HUES6 (cell line): ENCODE data around the gene AHNAK.

Experiments
- H3K27ac ChIP-seq: 2 replicates; pipeline ENCODE4 v1.7.0; 2013; ENCODE audit warnings: low read depth, mild to moderate bottlenecking, low read length, inconsistent platforms
- H3K27me3 ChIP-seq: 2 replicates; pipeline ENCODE4 v1.6.1; 2013; ENCODE audit warnings: low read length; ENCODE audit not compliant: control insufficient read depth, insufficient read depth
- H3K36me3 ChIP-seq: 2 replicates; pipeline ENCODE4 v1.6.1; 2013; ENCODE audit warnings: low read length; ENCODE audit not compliant: control insufficient read depth, insufficient read depth
- H3K4me1 ChIP-seq: 2 replicates; pipeline ENCODE4 v1.6.1; 2013; ENCODE audit warnings: low read length; ENCODE audit not compliant: control insufficient read depth, insufficient read depth
- H3K4me3 ChIP-seq: 2 replicates; pipeline ENCODE4 v1.5.1; 2013; ENCODE audit warnings: low read depth, low read length
- H3K9ac ChIP-seq: one replicate; pipeline ENCODE4 v1.6.1; 2013; ENCODE audit warnings: mild to moderate bottlenecking, low read length
- H3K9me3 ChIP-seq: 2 replicates; pipeline ENCODE4 v1.6.1; 2013; ENCODE audit warnings: low read depth, low read length; ENCODE audit not compliant: control insufficient read depth, insufficient read depth

AHNAK gene

DNA sequence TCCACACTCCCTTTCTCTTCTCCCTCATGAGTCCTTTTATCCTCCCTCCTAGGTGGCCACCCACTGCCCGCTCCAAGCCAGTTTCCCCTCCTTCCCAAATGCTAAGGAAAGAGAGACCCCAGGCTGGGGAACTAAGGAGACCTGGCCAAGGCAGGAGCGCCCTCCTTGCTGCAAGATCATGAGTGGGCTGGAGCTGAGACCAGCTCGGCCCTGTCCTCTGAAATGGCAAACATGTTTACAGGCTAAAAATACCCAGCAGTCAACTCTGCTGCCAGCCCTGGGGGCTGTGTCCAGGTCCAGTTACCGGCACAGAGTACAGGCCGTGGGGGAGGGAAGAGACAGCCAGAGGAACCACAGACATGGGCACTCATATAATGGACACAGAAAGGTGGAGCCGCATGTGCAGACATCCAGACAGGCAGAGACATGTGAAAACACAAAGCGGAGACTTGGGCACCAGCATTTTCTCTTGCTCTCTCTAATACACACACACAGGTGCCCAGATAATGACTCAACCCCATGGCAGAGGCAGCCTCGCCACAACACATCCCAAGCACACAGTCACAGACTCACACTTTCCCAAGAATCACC is 1.2 kb upstream of the AHNAK start:
- Histone ChIP-seq H3K9ac (peak overlapping the region; percentile 65), H3K27ac (no peak overlapping the region), H3K36me3 (no peaks in the 10 kb centered on the region), H3K9me3 (no peaks in the 10 kb centered on the region), H3K27me3 (peaks cover 58% of the 10 kb centered on the region), H3K4me3 (peak overlapping the region; percentile 81), H3K4me1 (peaks cover 40% of the 10 kb centered on the region)

DNA sequence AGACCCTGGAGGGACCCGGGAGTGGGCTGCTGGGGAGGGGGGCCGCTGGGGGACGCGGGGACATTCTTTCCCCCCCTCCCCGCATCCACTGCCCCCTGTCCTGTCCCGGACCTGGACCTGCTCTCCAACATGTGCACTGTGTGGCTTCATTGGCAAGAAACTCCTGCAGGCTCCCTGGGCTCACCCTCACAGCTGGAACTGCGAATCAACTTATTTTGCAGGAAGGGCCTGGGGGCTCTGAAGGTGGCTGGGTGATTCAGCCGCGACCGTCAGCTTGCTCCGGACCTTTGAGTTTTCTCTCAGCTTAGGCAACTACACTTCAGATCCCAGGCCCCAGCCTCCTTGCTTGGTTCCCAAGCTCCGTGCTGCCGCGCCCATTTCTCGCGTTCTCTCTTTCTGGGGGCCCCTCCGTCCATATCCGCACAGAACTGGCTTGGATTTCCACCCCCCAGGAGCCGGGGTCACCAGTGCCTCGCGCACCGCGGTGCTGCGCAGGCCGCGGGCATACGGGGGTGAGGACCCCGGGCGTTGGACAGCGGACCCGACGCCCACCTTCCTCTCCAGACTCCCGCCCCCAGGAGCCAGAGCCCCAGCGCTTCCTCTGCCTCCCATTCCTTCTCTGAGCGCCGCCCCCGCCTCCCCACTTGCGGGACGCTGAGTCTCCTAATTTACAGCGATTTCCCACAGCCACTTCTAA is 471 bp upstream of the AHNAK start:
- peaks cover 58% of the 10 kb centered on the region for H3K27me3 ChIP-seq
- peak overlapping the region; percentile 65 for H3K9ac ChIP-seq
- H3K9me3 ChIP-seq = no peaks in the 10 kb centered on the region
- H3K4me3 ChIP-seq = peak overlapping the region; percentile 81
- no peak overlapping the region for H3K27ac ChIP-seq
- peaks cover 39% of the 10 kb centered on the region for H3K4me1 ChIP-seq
- no peaks in the 10 kb centered on the region for H3K36me3 ChIP-seq

DNA sequence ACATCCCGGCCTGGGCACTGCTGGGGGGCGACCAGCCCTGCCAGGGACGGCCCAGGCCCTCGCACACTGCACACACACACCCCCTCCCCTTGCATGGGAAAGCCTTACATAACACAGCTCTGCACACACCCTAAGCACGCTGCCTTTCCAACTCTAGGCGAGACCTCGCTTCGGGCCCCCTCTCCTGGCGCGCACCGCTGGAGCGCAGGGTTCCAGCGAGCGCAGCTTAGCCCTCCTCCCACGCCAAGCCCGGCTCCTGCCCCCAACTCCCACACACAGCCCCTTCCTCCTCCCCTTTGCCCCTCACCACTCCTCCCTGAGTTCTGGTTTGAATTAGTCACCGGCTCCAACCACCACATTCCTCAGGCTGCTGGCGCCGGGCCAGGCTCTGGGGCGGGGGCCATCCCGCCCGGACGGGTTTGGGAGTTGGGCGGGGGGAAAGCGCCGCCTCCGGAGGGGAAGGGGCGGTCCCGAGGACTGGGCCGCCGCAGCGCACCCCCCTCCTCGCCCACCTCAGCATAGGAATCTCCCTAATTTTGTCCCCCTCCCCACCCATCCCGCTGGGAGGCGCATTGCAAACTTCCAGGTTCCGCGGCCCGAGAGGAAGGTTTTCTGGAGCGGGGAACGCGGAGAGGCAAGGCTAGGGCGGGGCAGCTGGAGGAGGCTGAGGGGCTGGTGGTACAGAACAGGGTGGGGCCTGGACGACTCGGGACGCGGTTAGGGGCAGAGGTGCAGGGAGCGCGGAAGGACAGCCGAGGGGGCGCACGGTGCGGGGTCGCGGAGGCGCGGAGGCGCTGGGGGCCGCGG is 966 bp downstream of the AHNAK start:
- Histone ChIP-seq H3K9me3 (no peaks in the 10 kb centered on the region), H3K4me1 (peaks cover 44% of the 10 kb centered on the region), H3K27me3 (peaks cover 58% of the 10 kb centered on the region), H3K36me3 (no peaks in the 10 kb centered on the region), H3K9ac (peak overlapping the region; percentile 88), H3K4me3 (peak overlapping the region; percentile 81), H3K27ac (peak overlapping the region; percentile 70; the same call in 1 of the 2 replicates)

DNA sequence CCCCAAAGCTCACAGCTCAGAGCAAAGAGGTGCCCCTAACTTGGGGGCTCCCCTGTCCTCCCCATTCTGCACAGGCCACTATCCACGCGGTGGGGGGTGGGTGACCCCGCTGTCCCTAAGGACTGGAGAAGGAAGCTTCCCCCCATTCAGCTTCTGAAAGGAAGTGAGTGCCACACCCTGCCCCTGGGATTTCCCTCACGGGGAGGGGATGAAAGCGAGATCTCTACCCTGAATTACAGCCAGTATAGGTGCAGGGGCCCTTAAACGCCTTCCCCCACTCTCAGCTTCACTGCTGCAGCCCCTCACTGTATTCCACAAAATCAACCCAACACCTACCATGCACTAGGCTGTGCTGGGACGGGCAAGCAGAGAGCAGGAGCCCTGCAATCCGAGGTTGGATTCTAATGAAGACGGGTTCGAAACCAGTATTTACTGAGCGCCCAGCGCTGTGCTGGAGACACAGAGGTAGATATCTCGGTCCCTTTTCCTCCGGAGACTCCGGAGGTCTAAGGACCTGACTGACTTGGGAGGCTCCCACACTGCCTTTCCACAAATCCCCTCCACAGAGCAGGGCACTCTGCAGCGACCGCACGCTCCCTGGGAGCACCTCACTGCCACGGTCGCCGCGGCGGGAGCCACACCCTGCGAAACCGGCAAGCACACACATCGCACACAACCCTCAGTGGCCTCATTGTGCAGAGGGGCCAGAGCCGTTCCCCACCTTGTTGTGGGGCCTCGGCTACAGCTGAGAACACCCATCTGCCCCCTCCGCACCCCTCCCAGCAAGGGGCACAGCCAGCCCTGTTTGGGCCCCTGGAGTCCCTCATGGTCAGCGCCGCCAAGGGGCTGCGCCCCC is 1.8 kb downstream of the AHNAK start:
- H3K4me3 ChIP-seq = peak overlapping the region; percentile 81
- H3K9me3 ChIP-seq = no peaks in the 10 kb centered on the region
- H3K27me3 ChIP-seq = peaks cover 58% of the 10 kb centered on the region
- no peaks in the 10 kb centered on the region for H3K36me3 ChIP-seq
- no peak overlapping the region; the same call in 1 of the 2 replicates for H3K27ac ChIP-seq
- peak overlapping the region; percentile 88 for H3K9ac ChIP-seq
- peaks cover 47% of the 10 kb centered on the region for H3K4me1 ChIP-seq

DNA sequence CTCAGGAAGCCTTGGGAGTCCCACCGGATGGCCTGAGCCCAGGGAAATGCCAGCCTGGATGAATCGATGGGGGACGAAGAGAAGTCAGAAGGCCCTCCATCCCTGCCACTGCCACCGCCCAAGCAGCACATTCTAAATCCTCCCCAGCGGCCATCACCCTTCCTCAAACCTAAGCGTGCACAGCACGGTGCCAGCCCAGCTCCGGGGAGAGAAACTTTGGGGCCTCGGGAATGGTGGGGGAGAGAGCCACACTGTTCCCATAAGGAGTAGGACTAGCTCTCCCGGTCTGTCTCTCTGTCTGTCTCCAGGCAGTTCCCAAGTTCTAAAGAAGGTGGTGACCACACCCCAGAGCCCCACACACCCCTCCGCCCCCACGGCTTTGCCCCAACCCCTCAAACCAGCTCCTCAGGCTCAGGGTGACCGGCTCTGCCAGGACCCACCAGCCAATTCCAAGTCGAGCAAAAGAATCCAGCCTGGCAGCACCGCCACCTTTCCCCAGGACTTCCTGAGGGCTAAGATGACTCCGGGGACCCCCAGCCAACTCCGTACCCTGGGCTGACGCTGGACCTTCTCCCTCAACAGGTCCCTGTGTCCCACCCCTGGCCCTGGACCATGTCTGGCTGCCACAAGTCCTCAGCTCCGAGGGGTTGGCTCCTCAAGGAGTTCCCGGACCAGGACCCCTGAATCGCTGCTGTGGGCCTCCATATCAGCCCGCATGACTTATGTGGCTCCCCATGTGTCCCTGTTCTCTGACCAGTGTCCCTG is 2.7 kb downstream of the AHNAK start:
- no peaks in the 10 kb centered on the region for H3K36me3 ChIP-seq
- peak overlapping the region; percentile 81 for H3K4me3 ChIP-seq
- peaks cover 55% of the 10 kb centered on the region for H3K4me1 ChIP-seq
- no peak overlapping the region for H3K27ac ChIP-seq
- no peaks in the 10 kb centered on the region for H3K9me3 ChIP-seq
- peaks cover 55% of the 10 kb centered on the region for H3K27me3 ChIP-seq
- H3K9ac ChIP-seq = peak overlapping the region; percentile 88

DNA sequence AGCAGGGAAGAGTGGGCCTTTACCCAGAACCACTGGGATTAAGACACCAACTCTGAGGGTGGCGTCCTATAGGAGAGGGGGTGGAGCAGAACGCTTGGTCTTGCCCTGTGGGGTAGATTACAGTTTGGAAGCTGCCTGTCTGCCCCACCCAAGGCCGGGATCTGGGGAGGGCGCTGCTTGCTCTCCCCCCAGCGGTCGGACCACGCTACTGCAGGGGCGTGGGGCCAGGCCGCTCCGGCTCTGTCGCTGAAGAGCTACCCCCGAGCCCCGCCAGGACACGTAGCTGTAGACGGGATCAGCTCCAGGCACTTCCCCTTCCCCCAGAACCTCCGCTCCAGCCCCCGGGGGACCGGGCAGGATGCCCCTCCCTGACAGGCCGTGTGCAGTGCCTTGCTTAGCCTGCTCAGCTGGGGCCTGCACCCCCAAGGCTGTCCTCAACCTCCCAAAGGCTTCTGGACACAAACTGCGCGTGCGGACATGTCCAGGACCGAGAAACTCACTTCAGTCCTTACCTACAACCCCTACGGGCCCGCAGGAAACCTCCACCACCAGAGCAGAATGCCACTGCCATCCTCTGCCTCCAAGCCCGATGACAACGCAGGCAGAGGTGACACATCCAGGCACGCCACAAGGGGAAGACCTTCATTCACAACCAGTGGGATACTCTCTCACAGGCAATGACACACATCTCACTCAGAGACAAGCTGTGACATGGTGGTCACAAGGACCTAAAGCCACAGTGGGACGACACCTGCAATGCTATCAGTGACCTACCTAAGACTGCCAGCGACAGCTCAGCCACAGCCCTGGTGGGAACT is 3.6 kb downstream of the AHNAK start:
- Histone ChIP-seq H3K4me1 (peaks cover 55% of the 10 kb centered on the region), H3K36me3 (no peaks in the 10 kb centered on the region), H3K27ac (no peak overlapping the region), H3K27me3 (peaks cover 46% of the 10 kb centered on the region), H3K4me3 (peak overlapping the region; percentile 81), H3K9me3 (no peaks in the 10 kb centered on the region), H3K9ac (peak overlapping the region; percentile 88)

DNA sequence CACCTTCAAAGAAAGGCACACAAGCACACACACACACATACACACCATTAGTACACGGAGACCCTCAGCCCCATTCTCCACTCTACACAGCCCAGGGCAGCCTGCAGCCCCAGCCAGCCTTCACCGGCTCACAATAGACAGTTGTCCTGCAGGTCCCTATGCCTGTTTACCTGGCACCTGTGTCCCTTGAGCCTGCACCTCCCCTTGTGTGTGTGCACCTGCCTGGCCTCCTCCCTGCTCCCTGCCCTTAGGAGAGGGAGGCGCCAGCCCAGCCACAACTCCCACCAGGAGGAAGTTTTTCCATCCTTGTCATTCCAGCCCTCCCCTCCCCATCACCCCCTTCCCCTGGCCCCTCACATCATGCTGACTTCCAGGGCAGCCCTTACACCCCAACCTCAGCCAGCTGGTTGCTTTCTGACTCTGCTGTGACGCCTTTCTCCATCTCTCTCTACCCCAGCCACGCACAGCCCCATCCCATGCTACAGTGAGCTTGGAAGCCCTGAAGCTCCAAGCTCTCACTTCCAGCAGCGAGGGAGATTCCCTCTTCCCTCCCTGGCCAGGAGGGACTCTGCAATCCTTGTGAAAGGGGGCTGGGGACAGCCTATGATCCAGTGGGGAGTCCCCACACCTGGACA is 4.4 kb downstream of the AHNAK start:
- Histone ChIP-seq H3K4me3 (peak overlapping the region; percentile 81), H3K9ac (peak overlapping the region; percentile 5), H3K9me3 (no peaks in the 10 kb centered on the region), H3K4me1 (peaks cover 49% of the 10 kb centered on the region), H3K27me3 (peaks cover 39% of the 10 kb centered on the region), H3K36me3 (no peaks in the 10 kb centered on the region), H3K27ac (no peak overlapping the region)

DNA sequence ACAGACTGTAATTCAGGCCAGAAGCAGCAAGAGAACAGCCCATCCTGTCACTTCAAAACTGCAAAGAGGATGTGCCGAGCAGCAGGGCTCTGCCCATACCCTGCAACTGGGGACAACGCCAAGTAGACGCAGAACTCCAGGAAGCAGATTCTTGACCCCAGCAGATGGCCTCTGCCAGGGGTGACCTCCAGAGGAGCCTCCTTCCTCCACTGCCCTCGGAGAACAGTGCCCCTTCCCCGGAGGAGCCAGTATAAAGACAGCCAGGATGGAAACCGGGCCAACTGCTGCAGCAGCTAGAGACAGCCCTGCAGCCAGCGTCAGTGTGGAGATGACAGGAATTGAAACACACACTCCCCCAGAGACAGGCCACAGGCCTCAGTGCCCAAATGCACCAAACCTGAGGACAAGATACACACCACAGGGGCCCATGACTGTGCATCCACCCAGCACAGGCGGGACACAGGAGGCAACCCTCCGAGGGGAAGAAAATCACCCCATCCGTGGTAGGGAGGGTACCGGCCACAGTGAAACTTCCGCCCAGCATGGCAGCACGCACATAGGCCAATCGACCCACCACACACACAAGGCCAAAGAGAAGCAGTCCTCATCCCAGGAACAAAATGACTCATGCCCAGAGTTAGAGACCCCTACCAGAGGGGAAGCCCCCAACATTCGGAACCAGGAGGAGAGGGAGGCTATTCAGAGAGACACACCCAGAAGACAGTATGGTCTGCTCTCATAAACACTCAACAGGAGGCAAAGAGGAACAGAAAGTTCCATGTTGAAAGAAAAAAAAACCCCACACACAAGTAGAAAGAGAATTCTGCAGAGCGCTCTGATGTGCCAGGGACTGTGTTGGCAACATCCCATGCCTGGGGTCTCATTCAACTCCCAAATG is 5.6 kb downstream of the AHNAK start:
- peaks cover 29% of the 10 kb centered on the region for H3K27me3 ChIP-seq
- no peaks in the 10 kb centered on the region for H3K36me3 ChIP-seq
- H3K9ac ChIP-seq = no peak overlapping the region
- no peak overlapping the region for H3K27ac ChIP-seq
- peaks cover 49% of the 10 kb centered on the region for H3K4me1 ChIP-seq
- H3K4me3 ChIP-seq = no peak overlapping the region
- no peaks in the 10 kb centered on the region for H3K9me3 ChIP-seq
